HG03108 (cell line): Measurements from ENCODE around the gene MAP1LC3B2.

Source experiments
- ATAC-seq: cut with Tn5 transposase; IDR thresholded peaks from one replicate; pipeline ENCODE4 v1.9.1; 2021; ENCODE audit warnings: moderate library complexity; ENCODE audit not compliant: unreplicated experiment

The MAP1LC3B2 gene

GRCh38 chr12:116610971-116611541 is 51.9 kb downstream of the MAP1LC3B2 start:
- ATAC-seq = no peak

- no peak for ATAC-seq
Measured at GRCh38 chr12:116612436-116612835, 53.3 kb downstream of the MAP1LC3B2 start.

GRCh38 chr12:116613256-116613655 is 54.1 kb downstream of the MAP1LC3B2 start:
- ATAC-seq = no peak

GRCh38 chr12:116614194-116614915 is 55.2 kb downstream of the MAP1LC3B2 start:
- no peak for ATAC-seq

GRCh38 chr12:116615141-116615861 is 56.1 kb downstream of the MAP1LC3B2 start:
- no peak for ATAC-seq

- no peak for ATAC-seq
Measured at GRCh38 chr12:116616536-116617248, 57.5 kb downstream of the MAP1LC3B2 start.

- ATAC-seq = no peak
Measured at GRCh38 chr12:116619246-116619645, 60.1 kb downstream of the MAP1LC3B2 start.

DNA sequence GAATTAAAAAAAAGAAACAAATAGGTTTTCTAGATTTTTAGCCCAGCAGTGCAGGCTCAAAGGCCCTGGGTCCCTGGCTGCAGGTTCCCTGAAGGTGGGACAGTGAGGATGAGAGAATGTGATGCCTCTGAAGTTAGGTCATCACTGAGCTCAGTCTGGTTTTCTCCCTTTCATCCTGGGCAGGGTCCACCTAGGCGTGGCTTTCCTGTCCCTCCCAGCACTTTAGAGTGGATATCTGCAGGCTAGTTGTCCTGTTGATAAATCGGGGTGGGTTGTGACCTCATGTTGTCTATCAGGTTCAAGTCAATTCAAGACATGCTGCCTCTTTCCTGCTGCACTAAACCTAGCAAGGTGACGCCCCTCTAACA is 60.9 kb downstream of the MAP1LC3B2 start:
- no peak for ATAC-seq

GRCh38 chr12:116620492-116621191 is 61.5 kb downstream of the MAP1LC3B2 start:
- no peak for ATAC-seq

DNA sequence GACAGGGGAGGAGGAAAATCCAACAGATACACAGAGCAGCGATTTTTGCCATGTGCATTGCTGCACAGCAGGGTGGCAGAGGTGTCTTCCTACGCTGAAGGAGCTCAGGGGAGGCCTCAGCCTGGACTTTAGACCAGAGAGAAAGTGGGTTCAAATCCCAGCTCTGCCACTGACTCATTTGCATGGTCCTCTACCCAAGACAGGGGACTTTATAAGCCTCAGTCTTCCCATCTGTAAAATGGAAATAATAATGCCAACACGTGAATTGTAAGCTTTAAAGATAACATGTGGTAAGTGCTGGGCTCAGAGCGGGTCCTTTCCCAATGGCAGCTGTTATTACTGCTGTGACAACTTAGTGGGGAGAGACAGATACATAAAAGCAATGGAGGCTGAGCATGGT is 62.0 kb downstream of the MAP1LC3B2 start:
- no peak for ATAC-seq

DNA sequence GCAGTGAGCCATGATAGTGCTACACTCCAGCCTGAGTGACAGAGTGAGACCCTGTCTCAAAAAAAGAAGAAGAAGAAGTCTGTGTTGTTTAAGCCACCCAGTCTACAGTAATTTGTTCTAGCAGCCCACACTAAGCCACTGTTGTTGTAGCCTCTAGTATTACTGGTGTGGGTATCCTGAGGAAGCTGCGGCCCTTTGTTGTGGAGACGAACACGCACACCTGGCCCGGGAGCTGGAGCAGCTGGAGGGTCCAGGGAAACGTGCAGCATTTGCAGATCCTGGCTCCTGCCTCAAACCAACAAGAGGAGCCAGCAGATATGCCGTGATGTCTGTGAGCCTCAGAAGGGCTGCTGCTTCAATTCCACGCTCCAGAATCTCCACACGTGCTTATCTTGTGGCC is 65.3 kb downstream of the MAP1LC3B2 start:
- no peak for ATAC-seq

- ATAC-seq = no peak
Measured at GRCh38 chr12:116626153-116626552, 67.0 kb downstream of the MAP1LC3B2 start.
